Measurements from ENCODE around the gene EN1.

GRCh38 chr2:118893100-118893499, 45.7 kb upstream of the EN1 start:
- no peak for TF ChIP-seq CTCF (IDR thresholded peaks at IDR 0.05; ENCODE audit: insufficient read depth, low read length)
- TF ChIP-seq POLR2AphosphoS5 (IDR thresholded peaks at IDR 0.05; ENCODE audit: low read depth): no peak
- TF ChIP-seq REST (IDR thresholded peaks at IDR 0.05; ENCODE audit: insufficient replicate concordance, low read depth): no peak

All from HL-60 (cell line).